OCI-LY7 (cell line): Measurements from ENCODE around the gene CDCA8. TPM values are rescaled to one million over a fixed set of nuclear protein-coding genes. Genes with fewer than 3 reads are reported as not detected.

Experiments
- BruUV-seq: library from RNA; stranded (reverse); fragments of 400-500 nt; replicated peaks from 2 replicates; lab custom pipeline; 2021; lab: Mats Ljungman, UMichigan
- CTCF ChIA-PET: fragments of 300-600 bp; sonication (Branson Sonifier 250); formaldehyde crosslinking; loops from one replicate; lab custom pipeline; 2022; ENCODE audit warnings: antibody characterized with exemption; ENCODE audit not compliant: unreplicated experiment; lab: Charles Lee
- POLR2A ChIA-PET: fragments of 300-600 bp; sonication (Branson Sonifier 250); formaldehyde crosslinking; loops from one replicate; lab custom pipeline; 2022; ENCODE audit warnings: antibody characterized with exemption; lab: Charles Lee
- DNase-seq: peaks from one replicate; pipeline ENCODE4 v3.0.0-alpha.2; 2015; ENCODE audit warnings: low spot score
- H2AFZ ChIP-seq: fragments of 200-600 bp; sonication (generic), shearing (Covaris generic); 2 replicates; pipeline ENCODE4 v1.6.1; 2014; ENCODE audit warnings: mild to moderate bottlenecking, antibody characterized with exemption, low read length, moderate library complexity
- H3K27ac ChIP-seq: fragments of 200-600 bp; sonication (generic); 2 replicates; pipeline ENCODE4 v1.5.1; 2014; ENCODE audit warnings: mixed run types, low read depth, mild to moderate bottlenecking, moderate library complexity, low read length, inconsistent platforms; ENCODE audit not compliant: poor library complexity, severe bottlenecking
- H3K36me3 ChIP-seq: fragments of 200-600 bp; sonication (generic); 2 replicates; pipeline ENCODE4 v1.6.1; 2014; ENCODE audit warnings: mild to moderate bottlenecking, antibody characterized with exemption, low read length, moderate library complexity, mixed read lengths; ENCODE audit not compliant: insufficient read depth
- H3K4me1 ChIP-seq: fragments of 200-600 bp; sonication (generic); 2 replicates; pipeline ENCODE4 v1.5.1; 2014; ENCODE audit warnings: mild to moderate bottlenecking, low read length; ENCODE audit not compliant: insufficient read depth, poor library complexity, severe bottlenecking
- H3K4me2 ChIP-seq: fragments of 200-600 bp; sonication (generic); 2 replicates; pipeline ENCODE4 v1.6.1; 2014; ENCODE audit warnings: mild to moderate bottlenecking, low read length
- H3K4me3 ChIP-seq: fragments of 200-600 bp; sonication (generic); 2 replicates; pipeline ENCODE4 v1.5.1; 2014; ENCODE audit warnings: mild to moderate bottlenecking, low read depth, low read length; ENCODE audit not compliant: poor library complexity, severe bottlenecking
- H3K79me2 ChIP-seq: fragments of 200-600 bp; sonication (generic); 2 replicates; pipeline ENCODE4 v1.6.1; 2016; ENCODE audit warnings: low read depth, mild to moderate bottlenecking, low read length, moderate library complexity, mixed read lengths; ENCODE audit not compliant: insufficient read depth
- H3K9me2 ChIP-seq: fragments of 200-600 bp; sonication (generic); 2 replicates; pipeline ENCODE4 v1.6.1; 2016; ENCODE audit warnings: mild to moderate bottlenecking, low read length, mixed read lengths; ENCODE audit not compliant: insufficient read depth
- H3K9me3 ChIP-seq: fragments of 200-600 bp; sonication (generic); 2 replicates; pipeline ENCODE4 v1.6.1; 2014; ENCODE audit warnings: mild to moderate bottlenecking, mixed run types, low read length, mixed read lengths
- H4K20me1 ChIP-seq: fragments of 200-600 bp; sonication (generic); 2 replicates; pipeline ENCODE4 v1.6.1; 2014; ENCODE audit warnings: mild to moderate bottlenecking, antibody characterized with exemption, low read length, moderate library complexity, mixed read lengths; ENCODE audit not compliant: insufficient read depth
- CTCF ChIP-seq: fragments of 200-600 bp; sonication (generic); conservative IDR thresholded peaks from 2 replicates; pipeline ENCODE4 v1.5.1; 2014; ENCODE audit warnings: mild to moderate bottlenecking, antibody characterized with exemption, low read length, moderate library complexity, mixed read lengths
- EZH2phosphoT487 ChIP-seq: fragments of 200-600 bp; sonication (generic); IDR thresholded peaks from 2 replicates; pipeline ENCODE4 v1.6.1; 2018; ENCODE audit warnings: low read depth, borderline replicate concordance, mild to moderate bottlenecking, mixed run types, antibody characterized with exemption, low read length, moderate library complexity, mixed read lengths
- intact Hi-C: fragments of 100-400 bp; cut with micrococcal nuclease; formaldehyde crosslinking; loops from one replicate; pipeline ENCODE4 v1.10.0; 2022; ENCODE audit not compliant: unreplicated experiment
- total RNA-seq, 2 experiments: library from RNA; depleted of rRNA in 1 of 2; stranded (reverse); fragments of >200 nt in 1 of 2; shearing (Covaris generic) in 1 of 2; gene quantifications; 2 replicates each; pipeline ENCODE4 v1.2.3, GENCODE V29; 2014 to 2022

The CDCA8 gene
- total RNA-seq, 2 experiments from 2014 or later: 60.0 to 111 TPM

DNA sequence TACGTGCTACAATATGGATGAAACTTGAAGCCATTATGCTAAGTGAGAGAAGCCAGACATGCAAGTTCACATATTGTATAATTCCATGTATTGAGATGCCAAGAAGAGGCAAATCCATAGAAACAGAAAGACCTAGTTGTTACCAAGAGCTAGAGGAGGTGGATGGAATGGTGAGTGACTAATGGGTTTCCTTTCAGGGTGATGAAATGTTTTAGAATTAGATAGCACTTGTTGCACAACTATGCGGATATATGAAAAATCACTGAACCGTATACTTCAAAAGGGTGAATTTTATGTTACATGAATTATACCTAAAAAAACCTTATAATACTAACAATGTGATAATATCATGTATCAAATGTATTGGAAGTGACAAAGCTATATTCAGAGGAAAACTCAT lies 54.5 kb downstream of the CDCA8 start:
- no peak overlapping the region for H3K4me3 ChIP-seq
- H3K79me2 ChIP-seq: no peaks in the 10 kb centered on the region
- intact Hi-C loops: no loop called here
- ChIA-PET CTCF (no interaction called here), POLR2A (interaction anchor here (0.5 to 0.7 kb wide), 2 partner anchors 41 to 107 kb away, joined by 5 read pairs; no protein-coding TSS in a partner anchor)
- H3K36me3 ChIP-seq: no peaks in the 10 kb centered on the region
- H3K9me2 ChIP-seq: no peaks in the 10 kb centered on the region
- DNase-seq: no peak
- TF ChIP-seq EZH2phosphoT487 (no peak), CTCF (no peak)
- no peaks in the 10 kb centered on the region for H3K4me1 ChIP-seq
- BruUV-seq: no TSS peak
- no peaks in the 10 kb centered on the region for H3K9me3 ChIP-seq
- no peak overlapping the region for H2AFZ ChIP-seq
- no peak overlapping the region for H3K27ac ChIP-seq
- H3K4me2 ChIP-seq: no peak overlapping the region
- H4K20me1 ChIP-seq: no peaks in the 10 kb centered on the region

DNA sequence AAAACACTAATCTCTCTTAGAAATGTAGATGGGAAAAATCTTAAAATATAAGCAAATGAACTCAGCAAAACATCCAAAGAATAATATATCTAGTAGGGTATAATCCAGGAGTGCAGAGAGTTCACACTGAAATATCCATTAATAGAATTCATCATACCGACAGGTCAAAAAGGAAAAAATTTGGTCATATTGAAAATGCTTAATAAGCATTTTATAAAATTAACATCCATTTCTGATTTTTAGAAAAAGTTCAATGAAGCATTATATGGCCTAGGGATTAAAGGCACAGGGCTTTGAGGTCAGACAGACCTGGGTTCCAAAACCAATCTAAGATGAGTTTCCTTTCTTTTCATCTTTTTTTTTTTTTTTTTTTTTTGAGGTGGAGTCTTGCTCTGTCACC lies 56.2 kb downstream of the CDCA8 start:
- intact Hi-C loops: no loop called here
- H3K4me1 ChIP-seq: no peaks in the 10 kb centered on the region
- TF ChIP-seq EZH2phosphoT487 (no peak), CTCF (no peak)
- ChIA-PET CTCF (no interaction called here), POLR2A (no interaction called here)
- no peak overlapping the region for H3K4me3 ChIP-seq
- H4K20me1 ChIP-seq: no peaks in the 10 kb centered on the region
- no peak overlapping the region for H3K4me2 ChIP-seq
- H3K9me3 ChIP-seq: no peaks in the 10 kb centered on the region
- no peaks in the 10 kb centered on the region for H3K36me3 ChIP-seq
- no TSS peak for BruUV-seq
- DNase-seq: no peak
- H3K27ac ChIP-seq: no peak overlapping the region
- H3K79me2 ChIP-seq: no peaks in the 10 kb centered on the region
- H2AFZ ChIP-seq: no peak overlapping the region
- no peaks in the 10 kb centered on the region for H3K9me2 ChIP-seq

- Histone ChIP-seq H3K27ac (no peak overlapping the region), H3K4me3 (no peak overlapping the region), H2AFZ (no peak overlapping the region), H3K9me2 (no peaks in the 10 kb centered on the region), H3K79me2 (no peaks in the 10 kb centered on the region), H3K4me2 (no peak overlapping the region), H3K36me3 (no peaks in the 10 kb centered on the region), H4K20me1 (no peaks in the 10 kb centered on the region), H3K9me3 (no peaks in the 10 kb centered on the region), H3K4me1 (no peaks in the 10 kb centered on the region)
- DNase-seq: no peak
- no TSS peak for BruUV-seq
- CTCF ChIA-PET: no interaction called here
- TF ChIP-seq EZH2phosphoT487: no peak
- intact Hi-C loops: no loop called here
- POLR2A ChIA-PET: no interaction called here
Measured at GRCh38 chr1:37752213-37752582, 59.9 kb downstream of the CDCA8 start.
